NCI-H774 (cell line): ENCODE data around the gene ZNF185.

ENCODE experiments used
- DNase-seq: peaks from one replicate; lab custom pipeline; 2025; lab: John Stamatoyannopoulos, UW

ZNF185 gene

DNA sequence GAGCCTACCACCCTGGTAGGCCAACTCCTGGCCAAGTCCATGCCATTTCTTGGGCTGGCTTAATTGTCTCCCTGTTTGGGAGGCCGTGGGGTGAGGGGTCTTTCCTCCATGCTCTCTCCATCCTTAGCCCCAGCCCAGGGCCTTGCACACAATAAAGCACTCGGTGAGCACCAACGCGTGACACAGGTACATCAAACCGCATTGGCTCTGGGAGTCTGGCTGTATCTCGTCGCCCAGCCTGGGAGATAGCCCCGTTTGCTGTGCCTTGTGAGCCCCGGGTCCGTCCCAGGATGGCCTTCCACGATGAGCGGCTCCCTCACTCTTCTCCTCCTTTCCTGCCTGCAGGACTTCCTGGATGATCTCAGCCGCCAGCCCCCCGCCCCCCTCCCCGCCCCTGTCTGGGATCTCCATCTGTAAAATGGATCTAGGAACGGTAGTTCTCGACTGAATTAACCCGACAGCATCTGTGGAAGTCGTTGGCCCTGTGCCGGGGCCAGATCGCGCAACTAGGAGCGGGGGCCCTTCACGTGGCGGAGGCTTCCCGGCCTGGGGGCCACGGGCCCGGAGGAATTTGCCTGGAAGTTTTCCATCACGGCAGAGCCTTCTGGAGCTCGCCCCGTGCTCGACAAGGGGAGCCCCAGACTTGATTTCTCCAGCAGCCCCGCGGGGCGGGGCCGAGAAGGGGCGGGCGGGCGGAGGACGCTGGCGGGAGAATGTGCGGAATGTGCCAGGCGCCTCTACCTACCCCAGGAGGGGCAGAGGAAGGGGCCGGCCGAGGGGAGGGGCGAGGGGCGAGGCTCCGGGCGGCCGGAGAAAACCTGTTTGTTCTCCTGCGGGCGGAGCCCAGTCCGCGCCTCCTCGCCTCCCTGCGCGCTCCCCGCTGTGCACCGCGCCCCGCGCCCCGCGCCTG is at the start of gene ZNF185:
ZNF185 (plus strand) TSS at position 846 of the 910 bp plus-strand sequence. CDS start 16,423 bp downstream, outside the sequence.
- peak; percentile 30 for DNase-seq

DNA sequence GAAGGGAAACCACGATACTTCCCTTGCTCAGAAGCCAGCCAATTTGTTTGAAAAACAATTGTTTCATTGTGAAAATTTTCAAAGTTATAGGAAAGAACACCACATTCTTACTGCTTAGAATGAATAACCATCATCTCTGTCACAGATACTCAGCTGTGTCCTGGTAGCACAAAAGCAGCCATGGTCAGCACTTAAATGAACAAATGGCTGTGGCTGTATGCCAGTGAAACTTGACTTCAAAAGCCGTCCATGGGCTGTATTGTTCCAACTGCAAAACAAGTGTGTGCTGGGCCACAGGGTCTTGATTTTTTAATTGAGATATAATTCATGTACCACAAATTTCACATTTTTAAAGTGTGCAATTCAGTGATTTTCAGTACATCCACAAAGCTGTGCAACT is 47.4 kb upstream of the ZNF185 start:
- DNase-seq, result no peak

DNA sequence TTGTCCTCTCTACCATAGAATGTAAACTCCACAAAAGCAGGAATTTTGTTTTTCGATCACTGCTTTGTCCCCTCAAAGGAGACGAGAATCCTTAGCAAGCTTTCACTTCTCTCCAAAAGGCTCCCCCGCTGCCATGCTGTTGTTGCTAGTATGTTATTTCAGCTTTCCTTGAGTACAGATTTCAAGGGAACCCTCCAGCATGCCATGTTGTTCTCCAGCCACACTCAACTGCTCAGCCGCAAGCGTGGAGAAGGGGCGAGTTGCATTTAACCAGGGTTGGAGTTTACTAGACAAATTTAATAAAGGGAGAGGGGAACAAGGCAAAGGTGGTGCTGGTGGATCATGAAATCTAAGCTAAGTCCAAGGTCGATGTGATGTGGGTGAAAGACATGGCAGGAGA is 43.9 kb upstream of the ZNF185 start:
- no peak for DNase-seq

DNA sequence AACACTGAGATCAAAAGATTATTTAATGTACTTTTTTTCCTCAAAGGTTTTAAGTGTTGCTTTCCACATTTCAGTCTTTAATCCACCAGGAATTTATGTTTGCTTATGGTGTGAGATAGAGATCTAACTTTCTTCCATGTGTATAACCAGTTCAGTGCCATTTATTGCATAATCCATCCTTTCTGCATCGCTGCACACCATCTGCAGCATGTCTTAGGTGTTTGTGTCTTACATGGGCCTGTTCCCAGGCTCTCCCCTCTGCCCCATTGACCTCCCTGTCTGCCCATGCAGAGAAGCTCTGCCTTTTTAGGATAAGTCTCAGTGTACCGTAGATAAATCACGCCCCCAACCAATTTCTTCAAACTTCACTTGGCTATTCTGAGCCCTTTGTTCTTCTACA is 36.8 kb upstream of the ZNF185 start:
- DNase-seq, result no peak

DNA sequence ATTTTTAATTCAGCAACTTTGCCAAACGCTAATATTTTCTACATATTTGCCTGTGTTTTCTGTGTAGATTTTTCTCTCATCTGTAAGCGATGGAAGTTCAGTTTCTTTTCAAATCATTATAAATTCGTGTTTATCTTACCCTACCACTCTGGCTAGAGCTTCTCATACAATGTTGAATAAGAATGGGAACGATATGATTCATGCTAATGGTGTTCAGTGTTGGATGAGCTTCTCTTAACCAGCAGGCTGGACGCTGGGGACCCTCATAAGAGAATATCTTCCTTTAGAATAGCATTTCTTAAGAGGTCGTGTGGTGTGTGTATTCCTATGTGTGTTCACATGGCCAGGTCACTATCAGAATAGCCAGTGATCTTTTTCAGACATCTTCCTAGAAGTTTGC is 36.0 kb upstream of the ZNF185 start:
- no peak for DNase-seq

DNA sequence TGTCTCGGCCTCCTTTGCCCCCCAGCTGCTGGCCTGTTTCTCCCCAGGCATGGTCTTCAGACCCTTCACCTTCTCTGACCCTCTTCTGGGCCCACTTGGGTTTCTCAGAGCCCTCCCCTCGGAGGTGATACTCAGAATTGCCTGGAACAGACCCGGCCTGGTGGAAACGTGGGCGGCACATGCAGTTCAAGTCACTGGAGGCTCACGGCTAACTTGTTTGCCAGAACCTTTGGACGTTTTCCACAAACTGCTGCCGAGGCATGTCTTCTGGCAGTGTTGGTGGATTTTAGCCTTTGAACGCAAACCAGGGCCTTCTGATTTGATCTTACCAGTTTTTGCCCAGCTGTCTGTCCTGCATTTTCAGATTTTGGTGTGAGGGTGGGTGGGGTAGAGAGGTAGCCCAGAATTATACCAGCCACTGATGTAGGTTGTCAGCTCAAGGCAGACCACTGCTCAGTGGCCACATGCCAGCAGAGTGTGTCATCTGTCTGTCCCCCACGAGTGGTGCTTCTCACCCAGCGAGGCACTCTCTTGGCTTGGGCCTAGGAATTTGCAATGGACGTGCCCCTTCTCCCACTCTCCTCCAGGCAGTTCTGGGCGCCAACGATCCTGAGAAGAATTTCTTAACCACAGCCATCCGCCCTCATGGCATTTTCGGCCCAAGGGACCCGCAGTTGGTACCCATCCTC is 32.5 kb upstream of the ZNF185 start:
- DNase-seq, result no peak

DNA sequence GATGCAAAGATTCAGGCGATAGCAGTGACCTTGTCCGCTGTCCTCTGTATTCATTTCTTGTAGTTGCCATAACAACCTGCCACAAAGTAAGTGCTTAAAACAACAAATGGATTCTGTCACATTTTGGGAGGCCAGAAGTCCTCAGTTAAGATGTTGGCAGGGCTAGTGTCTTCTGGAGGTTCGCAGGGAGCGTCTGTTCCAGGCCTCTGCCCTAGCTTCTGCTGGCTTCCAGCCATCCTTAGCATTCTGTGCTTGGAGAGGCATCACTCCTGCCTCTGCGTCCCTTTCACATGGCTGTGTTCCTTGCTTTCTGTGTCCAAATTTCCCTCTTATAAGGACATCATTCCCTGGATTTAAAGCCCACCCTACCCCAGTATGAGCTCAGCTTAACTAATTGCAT is 31.5 kb upstream of the ZNF185 start:
- DNase-seq, result no peak

DNA sequence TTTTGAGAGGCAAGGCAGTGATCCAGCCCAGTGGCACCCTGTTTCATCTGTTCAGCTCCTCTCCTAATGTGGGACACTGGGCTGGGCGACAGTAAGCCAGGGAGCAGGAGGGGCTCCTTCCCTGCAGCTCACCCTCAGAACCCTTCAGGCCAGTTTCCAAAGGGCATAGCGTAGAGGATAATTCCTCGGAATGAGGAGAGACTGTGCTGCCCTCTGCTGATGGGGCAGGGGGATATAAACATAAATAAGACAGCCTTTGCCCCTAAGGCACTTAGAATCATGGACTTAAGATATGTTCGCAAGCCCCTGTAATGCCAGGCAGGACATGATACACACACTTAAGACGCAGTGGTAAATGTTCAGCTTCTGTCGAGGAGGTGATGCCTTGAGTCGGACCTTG is 27.9 kb upstream of the ZNF185 start:
- no peak for DNase-seq

DNA sequence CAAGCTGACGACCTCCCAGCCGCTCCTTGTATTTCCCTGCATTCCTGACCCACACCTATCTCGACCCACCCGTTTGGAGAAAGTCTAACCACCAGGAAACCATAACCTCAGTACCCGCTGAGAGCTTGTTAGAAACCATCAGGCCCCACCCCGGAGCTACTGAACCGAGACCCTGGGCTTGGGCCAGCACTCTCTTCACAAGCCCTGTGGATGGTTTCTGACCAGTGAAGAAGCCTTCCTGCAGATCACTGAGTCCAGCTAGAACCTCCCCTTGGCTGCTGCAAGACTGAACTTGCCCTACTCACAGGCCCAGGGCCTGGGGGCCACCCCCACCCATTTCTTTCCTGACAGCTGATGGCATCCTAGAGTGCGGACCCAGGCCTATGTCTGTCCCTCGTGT is 26.6 kb upstream of the ZNF185 start:
- no peak for DNase-seq

DNA sequence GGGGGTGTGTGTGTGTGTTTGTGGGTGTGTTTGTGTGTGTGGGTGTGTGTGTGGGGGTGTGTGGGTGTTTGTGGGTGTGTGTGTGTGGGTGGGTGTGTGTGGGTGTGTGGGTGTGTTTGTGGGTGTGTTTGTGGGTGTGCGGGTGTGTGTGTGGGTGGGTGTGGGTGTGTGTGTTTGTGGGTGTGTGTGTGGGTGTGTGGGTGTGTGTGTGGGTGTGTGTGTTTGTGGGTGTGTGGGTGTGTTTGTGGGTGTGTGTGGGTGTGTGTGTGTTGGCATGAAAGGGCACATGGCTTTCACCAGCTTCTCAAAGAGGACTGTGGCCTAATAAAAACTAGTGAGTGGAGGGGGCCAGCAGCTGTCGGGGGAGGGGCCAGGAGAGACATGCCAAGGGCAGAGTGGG is 25.3 kb upstream of the ZNF185 start:
- DNase-seq, result no peak

DNA sequence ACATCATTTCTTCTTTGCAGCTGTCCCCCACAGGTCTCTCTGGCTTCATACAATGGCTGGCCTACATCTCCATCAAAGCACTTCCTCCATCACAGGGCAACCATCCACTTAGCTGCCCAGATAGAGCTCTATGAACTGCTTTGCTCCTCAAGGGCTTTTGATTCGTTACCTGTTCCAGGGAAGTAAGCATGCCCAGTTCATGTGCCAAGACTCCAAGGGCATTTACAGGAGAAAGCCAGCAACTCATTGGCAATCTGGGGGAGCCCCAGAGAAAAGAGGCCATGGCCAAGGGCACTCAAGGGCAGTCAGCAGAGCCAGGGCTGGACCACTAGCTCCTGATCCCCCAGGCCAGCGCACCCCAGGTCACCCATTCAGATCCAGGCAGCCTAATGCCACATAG is 24.5 kb upstream of the ZNF185 start:
- no peak for DNase-seq

DNA sequence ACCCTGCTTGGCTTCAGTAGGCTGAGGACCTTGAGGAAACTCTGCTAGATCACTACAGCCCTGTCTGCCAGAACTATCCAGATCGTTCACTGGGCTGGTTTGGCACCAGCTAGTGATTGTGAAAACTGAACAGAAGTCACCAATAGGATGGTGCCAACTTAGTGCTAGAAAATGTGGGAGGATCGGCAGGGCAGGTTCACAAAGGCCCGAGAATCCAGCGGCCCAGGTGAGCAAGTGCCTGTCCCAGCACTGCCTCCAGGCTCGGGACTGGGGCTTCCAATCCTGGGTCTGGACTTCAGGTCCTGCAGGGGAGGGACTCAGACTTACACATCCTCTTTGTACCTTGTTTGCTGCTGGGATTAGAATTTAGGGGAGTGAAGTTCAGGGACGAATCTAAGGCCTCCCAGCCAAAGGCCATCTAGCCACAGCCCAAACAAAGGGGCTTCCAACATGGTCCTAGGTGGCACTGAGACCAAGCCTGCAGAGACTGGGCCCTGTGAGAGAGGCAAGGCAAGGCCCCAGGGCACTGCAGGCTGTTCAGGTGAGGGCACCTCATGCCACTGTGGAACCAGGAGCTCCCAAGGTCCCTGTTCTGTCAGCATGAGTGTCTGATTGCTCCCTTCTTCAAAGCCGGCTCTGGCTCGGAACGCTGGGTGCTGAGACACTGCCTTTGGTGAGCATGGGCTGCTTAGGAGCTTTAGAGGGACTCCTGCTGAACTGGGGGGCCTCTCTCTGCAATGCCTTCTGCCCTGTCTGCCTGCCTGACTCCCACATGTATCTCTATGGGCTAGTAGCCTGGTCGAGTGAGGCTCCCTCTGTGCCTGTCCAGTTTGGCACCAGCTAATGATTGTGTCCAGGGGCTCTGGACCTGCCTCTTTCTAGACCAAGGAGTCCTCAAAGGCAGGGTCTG is 20.7 kb upstream of the ZNF185 start:
- no peak for DNase-seq

DNA sequence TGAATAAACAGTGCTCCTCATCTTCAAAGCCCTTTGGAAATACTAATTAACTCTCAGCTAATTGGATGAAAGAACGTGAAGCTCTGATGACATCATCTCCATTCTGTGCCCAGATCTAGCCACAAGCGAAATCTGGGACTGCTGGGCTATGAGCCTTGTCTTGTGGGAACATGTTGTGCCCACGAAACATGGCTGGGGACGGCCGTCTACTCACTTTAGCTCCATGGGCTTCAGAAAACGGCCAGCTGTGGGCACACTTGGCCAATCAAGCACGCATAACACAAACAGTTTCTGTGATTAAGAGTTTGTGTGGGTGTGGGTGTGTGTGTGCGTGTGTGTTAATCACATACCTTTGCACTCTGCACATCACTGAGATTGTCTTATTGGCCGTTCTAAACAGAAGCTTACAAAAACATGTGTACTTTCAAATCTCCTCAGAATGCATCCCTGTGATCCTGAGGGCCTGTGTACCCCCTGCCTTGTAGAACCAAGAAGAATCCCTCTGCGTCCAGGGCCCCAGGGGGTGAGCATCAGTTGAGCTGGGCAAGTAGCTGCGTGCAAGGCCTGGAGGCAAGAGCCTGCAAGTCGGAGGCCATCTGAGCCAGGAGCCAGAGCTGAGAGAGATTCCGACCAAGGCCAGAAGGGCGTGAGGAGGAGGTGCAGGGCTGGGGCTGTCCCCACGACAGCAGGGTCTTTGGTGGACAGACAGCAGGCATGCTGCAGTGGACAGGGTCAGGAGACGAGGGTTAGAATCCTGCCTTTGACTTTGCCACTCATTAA is 18.7 kb upstream of the ZNF185 start:
- no peak for DNase-seq

DNA sequence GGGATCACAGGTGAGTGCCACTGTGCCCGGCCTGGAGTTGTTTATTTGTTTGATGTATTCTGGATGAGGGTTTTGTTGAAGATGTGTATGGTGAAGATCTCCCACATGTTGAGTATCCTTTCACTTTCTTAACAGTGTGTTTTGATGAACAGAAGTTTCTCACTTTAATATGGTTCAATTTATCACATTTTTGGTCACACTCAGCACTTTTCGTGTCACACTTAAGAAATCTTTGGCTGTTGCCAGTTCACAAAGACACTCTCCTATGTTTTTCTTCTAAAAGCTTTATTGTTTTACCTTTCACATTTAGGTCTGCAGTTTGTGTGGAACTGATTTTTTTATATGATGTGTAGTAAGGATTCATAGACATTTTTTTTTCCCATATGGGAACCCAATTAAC is 16.6 kb upstream of the ZNF185 start:
- DNase-seq, result no peak

DNA sequence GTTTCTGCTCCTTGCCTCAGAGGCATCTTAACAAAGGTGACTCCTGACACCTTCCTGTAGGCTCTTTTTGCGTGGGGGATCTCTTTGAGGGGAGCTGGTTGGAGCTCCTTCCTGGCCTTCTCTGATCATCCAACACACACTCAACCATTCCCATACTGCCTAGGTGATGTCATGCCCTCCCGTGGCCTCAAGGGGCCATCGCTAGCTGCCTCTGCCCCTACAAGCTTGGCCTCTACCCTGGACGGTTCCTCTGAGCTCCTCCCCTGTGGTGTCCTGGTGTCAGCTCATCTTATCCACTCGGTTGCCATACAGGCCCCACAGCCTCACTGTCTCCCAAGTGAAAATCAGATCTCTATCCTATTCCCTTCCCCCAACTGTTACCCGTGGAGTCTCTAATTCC is 13.7 kb upstream of the ZNF185 start:
- DNase-seq, result no peak

DNA sequence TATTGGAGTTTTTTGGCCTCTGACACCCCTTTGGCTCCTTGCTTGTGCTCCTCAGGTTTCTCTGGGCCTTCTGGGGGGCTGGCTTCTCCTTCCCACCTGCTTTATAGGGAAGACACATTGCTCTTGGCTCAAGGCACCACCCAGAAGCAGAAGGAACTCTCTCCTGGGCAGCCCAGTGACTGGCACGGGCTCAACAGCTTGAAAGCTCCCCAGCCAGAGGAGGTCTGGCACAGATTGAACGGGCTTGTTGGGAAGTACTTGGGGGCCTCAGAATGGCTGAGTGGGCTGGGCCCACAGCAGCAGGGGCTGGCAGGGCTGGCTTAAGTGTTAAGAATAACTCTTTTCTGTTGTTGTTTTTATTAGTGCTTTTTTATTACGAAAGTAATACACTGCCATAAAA is 11.2 kb upstream of the ZNF185 start:
- no peak for DNase-seq

DNA sequence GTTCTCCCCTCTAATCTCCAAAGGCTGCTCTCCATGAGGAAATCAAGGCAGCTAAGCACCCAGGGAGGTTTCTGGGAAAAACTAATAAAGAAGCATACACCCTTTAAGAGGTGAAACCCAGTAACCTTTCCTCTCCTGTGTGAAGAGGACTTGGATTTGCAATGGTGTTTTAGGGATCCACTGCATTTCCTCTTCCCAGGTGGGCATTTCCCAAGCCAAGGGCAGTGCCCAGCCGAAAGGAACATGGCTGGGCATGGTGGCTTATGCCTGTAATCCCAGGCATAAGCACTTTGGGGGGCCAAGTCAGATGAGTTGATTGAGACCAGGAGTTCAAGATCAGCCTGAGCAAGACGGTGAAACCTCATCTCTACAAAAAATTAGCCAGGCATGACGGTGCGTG is 5.4 kb upstream of the ZNF185 start:
- DNase-seq, result no peak

DNA sequence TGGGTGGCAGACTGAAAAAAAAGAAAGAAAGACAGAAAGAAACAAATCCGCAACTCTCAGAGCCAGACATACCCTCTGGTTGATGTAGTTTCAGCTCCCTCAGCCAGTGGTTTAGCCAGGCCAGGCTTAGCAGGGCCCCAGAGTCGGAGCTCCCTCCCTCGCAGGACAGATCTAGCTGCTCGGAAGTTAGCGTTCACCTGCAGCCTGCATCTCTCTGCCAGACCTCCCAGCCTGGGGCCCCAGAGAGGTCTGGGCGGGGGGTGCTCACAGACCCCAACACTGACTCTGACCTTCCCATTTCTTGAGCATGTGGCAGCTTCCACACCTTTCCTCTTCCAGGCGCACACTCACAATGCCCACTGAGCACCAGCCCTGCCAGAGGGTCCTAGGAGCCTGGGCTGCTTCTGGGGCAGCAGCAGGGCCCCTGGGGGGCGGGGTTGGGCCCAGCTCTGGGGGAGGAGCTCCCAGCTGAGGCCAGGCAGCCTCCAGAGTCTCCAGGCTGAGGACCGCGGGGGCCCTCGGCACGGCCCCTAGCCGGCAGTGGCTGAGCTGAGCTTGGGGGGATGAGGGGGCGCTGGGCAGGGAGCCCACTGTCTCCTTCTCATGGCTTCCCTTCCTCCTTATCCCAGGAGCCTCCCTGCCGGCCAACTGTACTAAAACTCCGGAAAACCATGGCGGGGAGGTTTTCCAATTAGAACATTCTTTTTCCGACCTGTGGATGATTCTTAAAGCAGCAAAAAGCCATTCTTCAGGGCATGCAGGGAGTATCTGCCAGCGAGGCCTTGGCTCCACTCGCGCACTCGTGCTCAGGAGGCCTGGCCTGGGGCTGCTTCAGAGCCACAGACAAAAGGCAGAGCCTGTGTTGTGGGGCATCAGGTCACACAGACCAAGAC is 4.6 kb upstream of the ZNF185 start:
- DNase-seq, result no peak

DNA sequence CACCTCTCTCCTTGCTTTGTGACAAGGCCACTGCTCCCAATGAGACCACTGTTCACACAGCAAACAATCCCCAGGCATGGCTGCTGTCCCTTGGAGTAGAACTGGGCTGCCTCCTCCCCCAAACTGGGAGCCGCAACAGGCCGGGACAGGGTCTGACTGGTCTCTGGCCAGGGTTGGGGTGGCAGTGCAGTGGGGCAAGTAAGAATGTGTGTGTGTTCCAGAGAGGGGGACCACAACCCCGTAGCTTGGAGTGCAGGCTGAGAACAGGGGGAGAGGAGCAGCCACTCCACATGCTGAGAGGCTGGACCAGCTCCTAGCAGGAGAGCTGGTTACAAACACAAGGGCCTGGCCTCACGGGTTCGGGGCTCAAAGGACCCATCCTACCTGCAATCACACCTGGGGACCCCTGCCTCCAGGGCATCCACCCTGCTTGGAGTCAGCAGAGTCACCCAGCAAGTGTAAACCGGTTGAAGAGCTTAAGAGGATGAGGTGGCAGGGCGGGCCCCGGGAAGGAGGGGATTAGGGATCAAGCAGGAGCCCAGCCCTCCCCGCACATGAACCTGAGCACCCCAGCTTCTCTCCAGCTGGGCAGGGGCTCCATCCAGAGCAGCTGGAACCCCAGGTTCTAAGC is 3.8 kb upstream of the ZNF185 start:
- no peak for DNase-seq

DNA sequence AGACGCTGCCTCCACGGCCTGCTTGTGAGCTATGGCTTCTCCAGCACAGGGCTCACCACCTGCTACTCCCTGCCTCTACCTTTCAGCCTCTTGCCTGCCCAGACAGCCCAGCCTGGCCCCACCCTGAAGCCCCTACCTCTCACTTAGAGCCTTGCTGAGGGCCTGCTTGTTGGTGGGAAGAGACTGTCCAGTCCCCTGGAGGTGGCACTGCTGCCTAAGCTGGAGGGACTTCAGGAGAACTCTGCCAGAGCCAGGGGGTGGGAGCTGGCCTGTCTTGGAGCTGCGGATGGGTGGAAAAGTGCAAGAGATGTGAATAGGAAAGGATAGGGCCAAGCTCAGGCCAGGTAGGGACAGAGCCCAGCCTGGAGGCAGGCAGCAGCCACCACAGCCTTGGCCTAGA is 2.7 kb upstream of the ZNF185 start:
- no peak for DNase-seq
